ENCODE data around the gene CYP2W1. TPM values are rescaled to one million over a fixed set of nuclear protein-coding genes. Genes with fewer than 3 reads are reported as not detected.

CYP2W1 gene
- total and polyA plus RNA-seq, 10 of the 15 experiments (the other 5 are each of a cell fraction or from before 2014, with no cell fraction given) = not detected

DNA sequence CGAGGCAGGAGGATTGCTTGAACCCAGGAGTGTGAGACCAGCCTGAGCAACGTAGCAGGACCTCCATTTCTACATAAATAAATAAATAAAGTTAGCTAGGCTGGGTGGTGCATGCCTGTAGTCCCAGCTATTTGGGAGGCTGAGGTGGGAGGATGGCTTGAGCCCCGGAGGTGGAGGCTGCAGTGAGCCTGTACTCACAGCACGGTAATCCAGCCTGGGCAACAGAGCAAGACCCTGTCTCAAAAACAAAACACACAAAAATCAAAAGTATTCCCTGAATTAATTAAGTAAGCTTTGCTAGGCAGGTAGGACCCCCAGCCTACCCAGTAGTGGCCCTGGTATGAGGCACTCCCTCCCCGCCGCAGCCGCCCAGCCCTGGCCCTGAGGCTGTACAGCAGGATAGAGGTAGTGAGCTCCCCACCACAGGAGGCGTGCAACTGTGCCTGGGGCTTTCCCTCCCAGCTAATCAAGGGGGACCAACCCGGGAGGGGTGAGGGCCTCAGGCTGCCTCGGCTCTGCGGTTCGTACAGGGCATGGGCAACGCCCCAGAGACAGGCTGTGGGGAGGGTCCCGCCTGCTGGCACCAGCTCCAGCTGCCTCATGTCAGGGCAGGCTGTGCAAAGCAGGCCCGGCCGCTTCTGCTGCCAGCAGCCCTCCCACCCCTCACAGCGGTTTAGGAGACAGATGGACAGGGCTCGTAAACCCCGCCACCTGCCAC lies 1.0 kb upstream of the CYP2W1 start (continued):
- TF ChIP-seq ZNF274 (IDR thresholded peaks at IDR 0.05; ENCODE audit: insufficient read depth, insufficient read length) = no peak
- TF ChIP-seq ETV6 (conservative IDR thresholded peaks at IDR 0.05 in 1 of 2, IDR thresholded peaks at IDR 0.05 in 1 of 2; ENCODE audit: borderline replicate concordance in 1 of 2, low read depth in 1 of 2) = no peak
- no peak for TF ChIP-seq PBX3 (IDR thresholded peaks at IDR 0.05; ENCODE audit: insufficient replicate concordance, low read depth, low read length)
- TF ChIP-seq IKZF1 (conservative IDR thresholded peaks at IDR 0.05) = no peak
- no peak for TF ChIP-seq IKZF2 (IDR thresholded peaks at IDR 0.05)
- no peak for TF ChIP-seq GABPA (IDR thresholded peaks at IDR 0.05; ENCODE audit: low read depth)
- TF ChIP-seq EED (IDR thresholded peaks at IDR 0.05; ENCODE audit: low read depth) = no peak
- no peak for TF ChIP-seq TAF1 (IDR thresholded peaks at IDR 0.05; ENCODE audit: borderline replicate concordance, low read depth, low read length)
- no peak for TF ChIP-seq RELA (IDR thresholded peaks at IDR 0.05; ENCODE audit: borderline replicate concordance, partially characterized antibody)

GRCh38 chr7:982511-983003 lies 424 bp upstream of the CYP2W1 start:
- WGBS (ENCODE audit: insufficient coverage, insufficient replicate concordance, low lambda C conversion rate, missing lambda C conversion rate) = 45% methylated on average over 10 of the region's 10 CpGs

More at GRCh38 chr7:982511-983003, 424 bp upstream of the CYP2W1 start:
- no peaks in the 10 kb centered on the region for H3K79me2 ChIP-seq (ENCODE audit: control insufficient read depth, insufficient read depth, low read length)
- ChIA-PET CTCF (interaction anchor here (0.5 to 2.7 kb wide), 2 partner anchors 10 to 1375 kb away, joined by 3 to 22 read pairs; no protein-coding TSS in a partner anchor), POLR2A (interaction anchor here (1.7 kb wide), 1 partner anchor 10 kb away, joined by 7 read pairs; no protein-coding TSS in a partner anchor), SMC1A (ENCODE audit: uncharacterized antibody, unreplicated experiment) (no interaction called here), RAD21 (ENCODE audit: unreplicated experiment) (interaction anchor here (1.0 to 1.4 kb wide), 2 partner anchors 10 to 11 kb away, joined by 3 to 5 read pairs; no protein-coding TSS in a partner anchor)
- H3K9me3 ChIP-seq (replicated peaks; ENCODE audit: control insufficient read depth, insufficient read depth, low read length) = no peaks in the 10 kb centered on the region; the same call in 2 of the 3 replicates
- H3K4me2 ChIP-seq (ENCODE audit: control insufficient read depth, insufficient read depth) = no peak overlapping the region
- no peaks in the 10 kb centered on the region for H4K20me1 ChIP-seq (ENCODE audit: control insufficient read depth, insufficient read depth)
- no peaks in the 10 kb centered on the region; a peak in 2 of 4 replicates for H3K27me3 ChIP-seq (replicated peaks in 1 of 2; ENCODE audit: control insufficient read depth in 2 of 2, insufficient read depth in 2 of 2, low read length in 1 of 2)
- H3K4me1 ChIP-seq (ENCODE audit: control insufficient read depth, insufficient read depth, low read length) = no peaks in the 10 kb centered on the region
- no peak overlapping the region for H3K9ac ChIP-seq (ENCODE audit: control insufficient read depth, insufficient read depth, low read length)
- DNase-seq (ENCODE audit: low read depth, low spot score) (no peak), ATAC-seq (no peak), FAIRE-seq (no peak)
- no peak overlapping the region for H2AFZ ChIP-seq (ENCODE audit: control insufficient read depth, low read depth, low read length)
- no peaks in the 10 kb centered on the region for H3K36me3 ChIP-seq (ENCODE audit: control insufficient read depth in 2 of 2, insufficient read depth in 2 of 2, low read length in 1 of 2)
- no peak overlapping the region for H3K4me3 ChIP-seq
- no TSS peak for BruUV-seq (replicated peaks)
- H3K27ac ChIP-seq (ENCODE audit: control insufficient read depth, insufficient read depth) = no peak overlapping the region
- in situ Hi-C loops (cut with MboI) (no loop called here), intact Hi-C loops (cut with micrococcal nuclease; ENCODE audit: unreplicated experiment) (no loop called here)
- no peak for TF ChIP-seq BRCA1 (IDR thresholded peaks at IDR 0.05; ENCODE audit: low read depth, low read length)
- TF ChIP-seq, protein P1, sequence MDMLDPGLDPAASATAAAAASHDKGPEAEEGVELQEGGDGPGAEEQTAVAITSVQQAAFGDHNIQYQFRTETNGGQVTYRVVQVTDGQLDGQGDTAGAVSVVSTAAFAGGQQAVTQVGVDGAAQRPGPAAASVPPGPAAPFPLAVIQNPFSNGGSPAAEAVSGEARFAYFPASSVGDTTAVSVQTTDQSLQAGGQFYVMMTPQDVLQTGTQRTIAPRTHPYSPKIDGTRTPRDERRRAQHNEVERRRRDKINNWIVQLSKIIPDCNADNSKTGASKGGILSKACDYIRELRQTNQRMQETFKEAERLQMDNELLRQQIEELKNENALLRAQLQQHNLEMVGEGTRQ (IDR thresholded peaks at IDR 0.05; ENCODE audit: borderline replicate concordance, low read depth, low read length) = no peak
- no peak for TF ChIP-seq SUZ12 (IDR thresholded peaks at IDR 0.05; ENCODE audit: unreplicated experiment)
- no peak for TF ChIP-seq CBX5 (IDR thresholded peaks at IDR 0.05; ENCODE audit: low read depth)
- no peak for TF ChIP-seq CBX3 (IDR thresholded peaks at IDR 0.05; ENCODE audit: borderline replicate concordance, low read depth)
- TF ChIP-seq IKZF1 (conservative IDR thresholded peaks at IDR 0.05) = no peak
- no peak for TF ChIP-seq MYC (IDR thresholded peaks at IDR 0.05; ENCODE audit: insufficient read depth, insufficient read length, insufficient replicate concordance, low read length, severe bottlenecking)
